ENCODE data around the gene NBAS.

- TF ChIP-seq, protein P1, sequence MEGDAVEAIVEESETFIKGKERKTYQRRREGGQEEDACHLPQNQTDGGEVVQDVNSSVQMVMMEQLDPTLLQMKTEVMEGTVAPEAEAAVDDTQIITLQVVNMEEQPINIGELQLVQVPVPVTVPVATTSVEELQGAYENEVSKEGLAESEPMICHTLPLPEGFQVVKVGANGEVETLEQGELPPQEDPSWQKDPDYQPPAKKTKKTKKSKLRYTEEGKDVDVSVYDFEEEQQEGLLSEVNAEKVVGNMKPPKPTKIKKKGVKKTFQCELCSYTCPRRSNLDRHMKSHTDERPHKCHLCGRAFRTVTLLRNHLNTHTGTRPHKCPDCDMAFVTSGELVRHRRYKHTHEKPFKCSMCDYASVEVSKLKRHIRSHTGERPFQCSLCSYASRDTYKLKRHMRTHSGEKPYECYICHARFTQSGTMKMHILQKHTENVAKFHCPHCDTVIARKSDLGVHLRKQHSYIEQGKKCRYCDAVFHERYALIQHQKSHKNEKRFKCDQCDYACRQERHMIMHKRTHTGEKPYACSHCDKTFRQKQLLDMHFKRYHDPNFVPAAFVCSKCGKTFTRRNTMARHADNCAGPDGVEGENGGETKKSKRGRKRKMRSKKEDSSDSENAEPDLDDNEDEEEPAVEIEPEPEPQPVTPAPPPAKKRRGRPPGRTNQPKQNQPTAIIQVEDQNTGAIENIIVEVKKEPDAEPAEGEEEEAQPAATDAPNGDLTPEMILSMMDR (IDR thresholded peaks at IDR 0.05), result no peak
- no peak for TF ChIP-seq POLR2A (IDR thresholded peaks at IDR 0.05)
These were observed 139.4 kb downstream of the NBAS start for GRCh38 chr2:15421753-15422152.

Measured in esophagus squamous epithelium (tissue), 4 donors.